HG02623 (cell line): ENCODE results near the gene KAT5.
"Not testable (repeated sequence)": the region's sequence is repeated elsewhere in the genome, so short reads cannot be mapped to it uniquely, and the experiment has no call there.

Source experiments
- ATAC-seq: cut with Tn5 transposase; IDR thresholded peaks from one replicate; pipeline ENCODE4 v1.9.1; 2021; ENCODE audit warnings: moderate library complexity; ENCODE audit not compliant: unreplicated experiment

KAT5 gene

DNA sequence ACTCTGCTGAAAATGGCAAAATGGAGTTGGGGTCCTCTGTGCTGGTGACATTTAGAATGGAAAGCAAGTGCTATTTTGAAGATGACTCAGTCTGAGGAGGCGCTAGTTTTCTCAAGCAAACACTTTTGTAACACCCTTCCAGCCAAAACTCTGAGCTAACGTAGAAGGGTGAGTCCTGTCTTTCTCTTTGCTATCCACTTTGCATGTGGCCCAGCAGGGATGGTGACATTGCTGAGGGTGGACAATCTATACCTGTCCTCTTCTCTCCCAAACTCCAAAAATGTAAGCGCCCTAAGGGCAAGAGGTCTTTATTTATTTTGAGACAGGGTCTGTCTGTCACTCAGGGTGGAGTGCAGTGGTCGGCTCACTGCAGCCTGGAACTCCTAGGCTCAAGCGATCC lies 3.6 kb upstream of the KAT5 start:
- no peak for ATAC-seq

GRCh38 chr11:65709661-65710060 lies 2.4 kb upstream of the KAT5 start:
- ATAC-seq, result no peak

DNA sequence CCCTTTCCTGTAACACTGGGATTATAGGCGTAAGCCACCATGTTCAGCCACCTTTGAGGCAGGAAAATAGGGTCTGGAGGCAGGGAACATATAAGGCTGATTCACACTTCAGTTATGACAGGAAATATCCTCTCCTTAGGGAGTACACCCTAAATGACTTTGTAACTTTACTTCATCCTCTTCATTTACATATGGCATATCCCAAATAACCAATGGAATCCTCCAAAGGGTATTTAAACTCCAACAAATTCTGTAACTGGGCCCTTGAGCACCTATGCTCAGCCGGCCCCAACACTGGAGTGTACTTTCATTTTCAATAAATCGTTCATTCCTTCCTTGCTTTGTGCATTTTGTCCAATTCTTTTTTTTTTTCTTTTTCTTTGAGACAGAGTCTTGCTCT lies 1.6 kb upstream of the KAT5 start:
- no peak for ATAC-seq

DNA sequence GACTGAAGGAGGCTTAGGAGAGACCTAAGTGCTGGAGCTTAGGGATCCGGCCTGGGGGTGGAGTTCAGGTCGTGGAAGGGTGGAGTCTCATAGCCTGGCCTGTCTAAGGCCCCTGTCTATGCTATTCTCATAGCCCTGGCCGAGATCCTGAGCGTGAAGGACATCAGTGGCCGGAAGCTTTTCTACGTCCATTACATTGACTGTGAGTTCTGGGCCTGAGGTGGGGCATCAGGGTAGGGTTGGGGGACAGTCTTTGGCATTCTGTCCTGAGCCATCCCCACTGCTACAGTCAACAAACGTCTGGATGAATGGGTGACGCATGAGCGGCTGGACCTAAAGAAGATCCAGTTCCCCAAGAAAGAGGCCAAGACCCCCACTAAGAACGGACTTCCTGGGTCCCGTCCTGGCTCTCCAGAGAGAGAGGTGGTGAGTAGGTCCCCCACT lies 603 bp downstream of the KAT5 start:
- no peak for ATAC-seq

GRCh38 chr11:65713212-65713969 lies 1.3 kb downstream of the KAT5 start:
- ATAC-seq, result no peak

GRCh38 chr11:65714433-65714832 lies 2.4 kb downstream of the KAT5 start:
- ATAC-seq, result no peak

- ATAC-seq, result no peak
Observed at GRCh38 chr11:65716302-65716701, 4.2 kb downstream of the KAT5 start.

GRCh38 chr11:65716774-65717405 lies 4.8 kb downstream of the KAT5 start:
- ATAC-seq, result no peak

DNA sequence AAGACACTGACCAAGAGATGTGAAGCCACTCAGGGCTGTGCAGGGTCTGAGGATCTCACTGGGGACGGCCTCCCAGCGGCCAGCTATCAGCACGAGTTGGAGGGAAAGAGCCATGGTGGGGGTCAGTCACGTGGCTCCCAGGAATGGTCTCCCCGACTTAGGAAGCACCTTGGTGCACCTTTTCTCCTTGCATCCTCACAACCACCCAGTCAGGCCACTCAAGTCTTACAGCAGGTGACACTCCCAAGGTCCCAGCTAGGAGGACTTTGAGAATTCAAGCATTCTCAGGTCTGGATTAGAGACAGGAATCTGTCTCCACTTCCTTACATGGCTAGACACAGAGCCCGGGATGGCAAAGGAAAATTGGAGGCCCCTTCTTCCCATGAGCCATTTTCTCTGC lies 5.9 kb downstream of the KAT5 start:
- no peak for ATAC-seq

DNA sequence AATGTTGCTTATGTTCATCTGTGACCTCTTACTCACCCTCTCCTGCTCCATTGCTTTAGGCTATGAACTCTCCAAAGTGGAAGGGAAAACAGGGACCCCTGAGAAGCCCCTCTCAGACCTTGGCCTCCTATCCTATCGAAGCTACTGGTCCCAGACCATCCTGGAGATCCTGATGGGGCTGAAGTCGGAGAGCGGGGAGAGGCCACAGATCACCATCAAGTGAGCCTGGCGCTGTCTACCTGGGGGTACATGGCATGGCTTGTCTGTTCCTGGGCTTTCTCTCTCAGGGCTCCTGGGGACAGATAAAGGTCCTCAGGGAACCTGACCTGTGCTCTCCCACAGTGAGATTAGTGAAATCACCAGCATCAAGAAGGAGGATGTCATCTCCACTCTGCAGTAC lies 6.5 kb downstream of the KAT5 start:
- no peak for ATAC-seq

- no peak for ATAC-seq
Observed at GRCh38 chr11:65718964-65719492, 7.0 kb downstream of the KAT5 start.

GRCh38 chr11:65719871-65720210 lies 7.8 kb downstream of the KAT5 start:
- peak; percentile 6 for ATAC-seq

DNA sequence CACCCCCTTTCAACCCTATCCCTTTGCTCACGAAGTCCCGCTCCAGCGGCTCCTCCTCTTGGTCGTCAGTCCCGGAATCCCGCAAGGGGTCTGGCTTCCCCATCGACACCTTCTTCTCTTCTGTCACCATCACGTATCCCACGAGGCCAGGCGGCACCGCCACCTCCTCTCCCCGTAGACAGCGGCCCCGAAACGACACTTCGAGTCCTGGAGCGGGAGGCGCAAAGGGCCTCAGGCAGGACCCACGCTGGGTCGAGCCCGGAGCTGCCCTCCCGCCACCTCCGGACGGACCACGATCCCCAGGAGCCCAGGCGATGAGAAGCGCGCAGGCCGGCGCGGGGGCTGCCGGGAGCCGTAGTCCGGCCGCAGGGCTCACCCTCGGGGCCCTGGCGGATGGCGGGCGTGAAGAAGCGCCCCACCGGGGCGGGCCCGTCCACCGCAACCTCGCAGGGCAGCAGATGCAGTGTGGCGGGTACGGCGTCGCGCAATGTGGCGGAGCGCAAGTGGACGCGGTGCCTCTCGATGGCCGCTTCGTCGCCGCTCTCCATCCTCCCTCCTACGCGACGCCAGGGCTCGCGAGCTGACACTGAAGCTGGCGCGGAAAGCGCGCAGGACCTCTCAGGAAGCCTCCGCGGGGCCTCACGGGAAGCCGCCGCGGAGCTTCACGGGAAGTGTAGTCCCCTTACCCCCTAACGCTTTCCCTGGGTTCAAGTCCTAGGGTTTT lies 8.3 kb downstream of the KAT5 start, which contains the start of gene RNASEH2C:
TSS of gene RNASEH2C (minus strand) at position 588 of the 724 bp plus-strand sequence. CDS start at position 548, 40 bp downstream.
- peak; percentile 70 for ATAC-seq

- no peak for ATAC-seq
Observed at GRCh38 chr11:65722261-65722660, 10.2 kb downstream of the KAT5 start.

- no peak for ATAC-seq
Observed at GRCh38 chr11:65726660-65727059, 14.6 kb downstream of the KAT5 start.

GRCh38 chr11:65727865-65728264 lies 15.8 kb downstream of the KAT5 start:
- ATAC-seq, result no peak

DNA sequence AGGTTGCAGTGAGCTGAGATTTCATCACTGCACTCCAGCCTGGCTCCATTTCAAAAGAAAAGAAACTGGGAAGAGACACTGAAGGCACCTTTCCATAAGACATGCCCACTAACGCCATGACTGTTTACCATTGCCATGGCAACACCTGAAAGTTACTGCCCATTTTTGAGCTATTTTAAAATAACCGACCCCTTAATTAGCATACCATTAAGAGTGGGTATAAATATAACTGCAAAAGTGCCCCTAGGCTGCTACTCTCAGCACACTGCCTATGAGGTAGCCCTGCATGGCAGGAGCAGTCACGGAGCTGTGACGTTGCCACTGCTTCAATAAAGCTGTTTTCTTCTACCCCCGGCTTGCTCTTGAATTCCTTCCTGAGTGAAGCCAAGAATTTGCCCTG lies 18.4 kb downstream of the KAT5 start:
- no peak for ATAC-seq

- not testable (repeated sequence) for ATAC-seq
Observed at GRCh38 chr11:65735111-65735510, 23.1 kb downstream of the KAT5 start.

DNA sequence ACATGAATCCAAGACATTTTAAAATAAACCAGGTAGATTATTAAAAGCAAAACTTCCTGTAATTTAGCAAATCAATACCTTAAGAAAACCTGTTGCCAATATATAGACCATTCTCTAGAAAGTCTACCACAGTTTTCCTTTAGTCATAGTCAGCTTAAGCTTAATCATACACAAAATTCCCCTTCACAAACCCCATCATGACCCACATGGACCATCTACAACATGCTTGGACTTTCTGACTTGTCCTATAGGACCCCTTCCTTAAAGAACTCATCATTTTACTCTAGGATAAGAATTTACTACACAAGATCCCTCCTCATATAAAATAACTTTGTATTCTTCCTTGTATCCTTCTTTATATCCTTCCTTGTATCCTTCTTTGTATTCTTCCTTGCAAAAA lies 24.8 kb downstream of the KAT5 start:
- no peak for ATAC-seq

GRCh38 chr11:65739022-65739421 lies 27.0 kb downstream of the KAT5 start:
- ATAC-seq, result no peak

DNA sequence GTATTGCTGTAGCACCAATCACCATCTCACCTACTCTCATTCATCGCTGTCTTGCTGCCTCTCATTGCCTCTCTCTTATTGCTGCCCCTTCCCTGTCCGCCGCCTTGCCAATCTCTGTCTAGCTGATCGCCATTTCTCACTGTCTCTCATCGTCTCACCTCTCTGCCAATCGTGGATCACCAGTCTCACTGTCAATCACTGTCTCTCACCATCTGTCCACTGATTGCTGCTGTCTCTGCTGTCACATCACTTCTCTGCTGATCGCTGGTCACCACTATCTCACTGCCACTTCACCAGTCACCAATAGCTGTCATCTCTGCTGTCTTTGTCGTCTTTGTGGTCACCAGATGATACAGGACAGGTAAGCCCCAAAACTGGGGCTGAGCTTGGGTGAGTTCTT lies 29.1 kb downstream of the KAT5 start:
- no peak for ATAC-seq

DNA sequence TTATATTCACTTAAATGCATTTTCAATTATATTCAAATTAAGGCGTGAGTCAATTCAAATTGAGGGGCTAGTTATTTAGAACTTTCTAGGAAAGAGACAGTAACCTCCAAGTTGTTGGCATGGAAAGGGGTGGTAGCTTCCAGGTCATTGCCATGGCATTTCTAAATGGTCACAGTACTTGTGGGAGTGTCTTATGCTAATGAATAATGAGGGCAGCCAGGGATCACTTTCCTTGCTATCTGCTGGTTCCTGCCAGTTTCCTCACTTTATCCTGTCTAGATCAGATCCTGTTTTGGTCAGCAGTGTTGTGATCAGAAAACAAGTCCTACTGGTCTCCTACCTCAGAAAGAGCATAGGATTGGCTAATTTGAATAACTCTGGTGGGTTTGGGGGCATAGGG lies 30.3 kb downstream of the KAT5 start:
- ATAC-seq, result no peak
